Cardiac fibroblast (primary cell): ENCODE measurements around the gene TOMM5.

Source experiments
- DNase-seq, 2 donors: peaks; one replicate each; pipeline versions ENCODE4 v3.0.0 to v3.0.0-alpha.2; 2010; ENCODE audit warnings: low read depth in 2 of 2
- H3K4me3 ChIP-seq, 2 donors: replicated peaks in 1 of 2; 1 replicate in 1 of 2; 2 replicates in 1 of 2; pipeline ENCODE4 v1.5.1; 2011; ENCODE audit warnings: low read depth in 2 of 2, low read length in 2 of 2, mild to moderate bottlenecking in 2 of 2, moderate library complexity in 1 of 2
- CTCF ChIP-seq: IDR thresholded peaks from one replicate; pipeline ENCODE4 v1.5.1; 2011; ENCODE audit warnings: low read depth, mild to moderate bottlenecking, low read length, inconsistent platforms

The TOMM5 gene

DNA sequence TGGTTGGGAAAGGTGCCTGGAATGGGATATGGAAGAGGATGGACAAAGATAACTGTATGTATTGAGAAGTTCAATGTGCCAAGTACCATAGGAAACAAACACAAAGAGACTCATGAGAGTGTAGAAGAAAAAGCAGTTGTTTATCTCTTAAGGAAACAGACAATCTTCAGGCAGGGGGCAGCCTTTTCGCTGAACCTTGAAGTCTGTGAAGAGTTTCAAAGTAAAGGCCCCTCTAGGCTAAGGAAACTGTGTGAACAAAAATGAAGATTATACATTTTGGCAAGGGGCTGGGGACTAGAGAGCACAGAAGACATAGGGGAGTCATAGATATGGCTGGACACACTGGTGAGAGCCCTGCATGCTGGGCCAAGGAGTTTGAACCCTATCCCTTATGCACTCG lies 30.9 kb upstream of the TOMM5 start:
- no peak for TF ChIP-seq CTCF
- no peak for DNase-seq
- no peak overlapping the region for H3K4me3 ChIP-seq

DNA sequence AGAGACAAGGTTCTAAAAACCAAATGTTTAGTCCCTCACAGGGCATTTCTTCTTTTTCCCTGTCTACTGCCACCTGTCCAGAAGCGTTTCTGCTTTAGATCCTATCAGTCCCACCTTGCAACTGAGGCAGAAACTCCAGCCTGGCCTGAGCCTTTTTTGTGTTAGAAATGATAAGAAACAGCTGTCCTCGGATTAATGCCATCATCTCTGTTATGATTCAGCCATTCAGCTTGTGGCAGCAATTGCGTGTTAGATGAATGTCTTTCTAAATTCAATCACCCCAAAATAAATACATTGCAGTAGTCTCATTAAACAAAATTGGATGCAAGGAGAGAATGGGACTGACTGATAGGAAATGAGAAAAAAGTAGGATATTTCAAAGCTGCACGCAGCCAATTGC lies 30.1 kb upstream of the TOMM5 start:
- DNase-seq, result no peak
- no peak for TF ChIP-seq CTCF
- no peak overlapping the region for H3K4me3 ChIP-seq

GRCh38 chr9:37621273-37622121 lies 29.1 kb upstream of the TOMM5 start:
- no peak overlapping the region for H3K4me3 ChIP-seq
- TF ChIP-seq CTCF, result no peak
- DNase-seq, result peak in 1 of 2 donors; percentile 7

- TF ChIP-seq CTCF, result no peak
- no peak overlapping the region for H3K4me3 ChIP-seq
- no peak for DNase-seq
Measured at GRCh38 chr9:37620396-37620795, 28.0 kb upstream of the TOMM5 start.

GRCh38 chr9:37619806-37620205 lies 27.4 kb upstream of the TOMM5 start:
- H3K4me3 ChIP-seq, result no peak overlapping the region
- DNase-seq, result no peak
- no peak for TF ChIP-seq CTCF

- no peak overlapping the region for H3K4me3 ChIP-seq
- no peak for TF ChIP-seq CTCF
- peak; percentile 16 to 48 for DNase-seq
Measured at GRCh38 chr9:37618817-37619216, 26.4 kb upstream of the TOMM5 start.
